ENCODE data around the gene KRT27. TPM values are rescaled to one million over a fixed set of nuclear protein-coding genes. Genes with fewer than 3 reads are reported as not detected.

KRT27 gene
- total and polyA plus RNA-seq, 2 experiments from 2014 or later = not detected

- Mint-ChIP-seq H3K36me3 (ENCODE audit: low read depth) (no peaks in the 10 kb centered on the region), H3K27me3 (ENCODE audit: insufficient read depth, low read depth, poor library complexity) (no peaks in the 10 kb centered on the region), H3K9me3 (peaks cover 31% of the 10 kb centered on the region), H3K4me3 (no peak overlapping the region), H3K4me1 (no peaks in the 10 kb centered on the region), H3K27ac (0 out of 2 replicates have a peak overlapping the region, but pooled peaks have one; percentile 35)
- DNase-seq (ENCODE audit: low spot score) (no peak), ATAC-seq (no peak)
- H3K4me2 ChIP-seq = no peak overlapping the region
- H3F3A ChIP-seq (replicated peaks; ENCODE audit: low read depth) = no peaks in the 10 kb centered on the region
- no peaks in the 10 kb centered on the region for H3K36me3 ChIP-seq (ENCODE audit: insufficient read depth)
- H4K20me1 ChIP-seq (replicated peaks; ENCODE audit: insufficient read depth) = no peaks in the 10 kb centered on the region
- H3K4me1 ChIP-seq (ENCODE audit: insufficient read depth) = no peaks in the 10 kb centered on the region
- no peak overlapping the region for H3K4me3 ChIP-seq
- 0 out of 2 replicates have a peak overlapping the region, but pooled peaks have one; percentile 29 for H2AFZ ChIP-seq
- H3K27ac ChIP-seq (ENCODE audit: low read depth) = no peak overlapping the region
- H3K79me2 ChIP-seq (replicated peaks; ENCODE audit: insufficient read depth) = no peaks in the 10 kb centered on the region
- H3K27me3 ChIP-seq (ENCODE audit: insufficient read depth) = no peaks in the 10 kb centered on the region
- TF ChIP-seq CTCF (conservative IDR thresholded peaks at IDR 0.05; ENCODE audit: low read depth in 2 of 2) (no peak), EZH2 (IDR thresholded peaks at IDR 0.05; ENCODE audit: low read depth, unreplicated experiment) (no peak), STAT1 (IDR thresholded peaks at IDR 0.05; ENCODE audit: unreplicated experiment) (no peak), ZNF331 (CRISPR knock-in tag; IDR thresholded peaks at IDR 0.05; ENCODE audit: low read depth) (no peak), ZNF114 (CRISPR knock-in tag; IDR thresholded peaks at IDR 0.05) (no peak), JUNB (IDR thresholded peaks at IDR 0.05; ENCODE audit: unreplicated experiment) (no peak), NANOG (IDR thresholded peaks at IDR 0.05; ENCODE audit: borderline replicate concordance) (no peak), REST (IDR thresholded peaks at IDR 0.05; ENCODE audit: unreplicated experiment) (no peak), POLR2AphosphoS5 (IDR thresholded peaks at IDR 0.05; ENCODE audit: low read depth) (no peak), EZH2phosphoT487 (IDR thresholded peaks at IDR 0.05; ENCODE audit: unreplicated experiment) (no peak), CREB1 (CRISPR knock-in tag; IDR thresholded peaks at IDR 0.05; ENCODE audit: low read depth) (no peak)
- TF ChIP-seq, protein P1, sequence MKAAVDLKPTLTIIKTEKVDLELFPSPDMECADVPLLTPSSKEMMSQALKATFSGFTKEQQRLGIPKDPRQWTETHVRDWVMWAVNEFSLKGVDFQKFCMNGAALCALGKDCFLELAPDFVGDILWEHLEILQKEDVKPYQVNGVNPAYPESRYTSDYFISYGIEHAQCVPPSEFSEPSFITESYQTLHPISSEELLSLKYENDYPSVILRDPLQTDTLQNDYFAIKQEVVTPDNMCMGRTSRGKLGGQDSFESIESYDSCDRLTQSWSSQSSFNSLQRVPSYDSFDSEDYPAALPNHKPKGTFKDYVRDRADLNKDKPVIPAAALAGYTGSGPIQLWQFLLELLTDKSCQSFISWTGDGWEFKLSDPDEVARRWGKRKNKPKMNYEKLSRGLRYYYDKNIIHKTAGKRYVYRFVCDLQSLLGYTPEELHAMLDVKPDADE (IDR thresholded peaks at IDR 0.05) = no peak
- TF ChIP-seq, protein P2, sequence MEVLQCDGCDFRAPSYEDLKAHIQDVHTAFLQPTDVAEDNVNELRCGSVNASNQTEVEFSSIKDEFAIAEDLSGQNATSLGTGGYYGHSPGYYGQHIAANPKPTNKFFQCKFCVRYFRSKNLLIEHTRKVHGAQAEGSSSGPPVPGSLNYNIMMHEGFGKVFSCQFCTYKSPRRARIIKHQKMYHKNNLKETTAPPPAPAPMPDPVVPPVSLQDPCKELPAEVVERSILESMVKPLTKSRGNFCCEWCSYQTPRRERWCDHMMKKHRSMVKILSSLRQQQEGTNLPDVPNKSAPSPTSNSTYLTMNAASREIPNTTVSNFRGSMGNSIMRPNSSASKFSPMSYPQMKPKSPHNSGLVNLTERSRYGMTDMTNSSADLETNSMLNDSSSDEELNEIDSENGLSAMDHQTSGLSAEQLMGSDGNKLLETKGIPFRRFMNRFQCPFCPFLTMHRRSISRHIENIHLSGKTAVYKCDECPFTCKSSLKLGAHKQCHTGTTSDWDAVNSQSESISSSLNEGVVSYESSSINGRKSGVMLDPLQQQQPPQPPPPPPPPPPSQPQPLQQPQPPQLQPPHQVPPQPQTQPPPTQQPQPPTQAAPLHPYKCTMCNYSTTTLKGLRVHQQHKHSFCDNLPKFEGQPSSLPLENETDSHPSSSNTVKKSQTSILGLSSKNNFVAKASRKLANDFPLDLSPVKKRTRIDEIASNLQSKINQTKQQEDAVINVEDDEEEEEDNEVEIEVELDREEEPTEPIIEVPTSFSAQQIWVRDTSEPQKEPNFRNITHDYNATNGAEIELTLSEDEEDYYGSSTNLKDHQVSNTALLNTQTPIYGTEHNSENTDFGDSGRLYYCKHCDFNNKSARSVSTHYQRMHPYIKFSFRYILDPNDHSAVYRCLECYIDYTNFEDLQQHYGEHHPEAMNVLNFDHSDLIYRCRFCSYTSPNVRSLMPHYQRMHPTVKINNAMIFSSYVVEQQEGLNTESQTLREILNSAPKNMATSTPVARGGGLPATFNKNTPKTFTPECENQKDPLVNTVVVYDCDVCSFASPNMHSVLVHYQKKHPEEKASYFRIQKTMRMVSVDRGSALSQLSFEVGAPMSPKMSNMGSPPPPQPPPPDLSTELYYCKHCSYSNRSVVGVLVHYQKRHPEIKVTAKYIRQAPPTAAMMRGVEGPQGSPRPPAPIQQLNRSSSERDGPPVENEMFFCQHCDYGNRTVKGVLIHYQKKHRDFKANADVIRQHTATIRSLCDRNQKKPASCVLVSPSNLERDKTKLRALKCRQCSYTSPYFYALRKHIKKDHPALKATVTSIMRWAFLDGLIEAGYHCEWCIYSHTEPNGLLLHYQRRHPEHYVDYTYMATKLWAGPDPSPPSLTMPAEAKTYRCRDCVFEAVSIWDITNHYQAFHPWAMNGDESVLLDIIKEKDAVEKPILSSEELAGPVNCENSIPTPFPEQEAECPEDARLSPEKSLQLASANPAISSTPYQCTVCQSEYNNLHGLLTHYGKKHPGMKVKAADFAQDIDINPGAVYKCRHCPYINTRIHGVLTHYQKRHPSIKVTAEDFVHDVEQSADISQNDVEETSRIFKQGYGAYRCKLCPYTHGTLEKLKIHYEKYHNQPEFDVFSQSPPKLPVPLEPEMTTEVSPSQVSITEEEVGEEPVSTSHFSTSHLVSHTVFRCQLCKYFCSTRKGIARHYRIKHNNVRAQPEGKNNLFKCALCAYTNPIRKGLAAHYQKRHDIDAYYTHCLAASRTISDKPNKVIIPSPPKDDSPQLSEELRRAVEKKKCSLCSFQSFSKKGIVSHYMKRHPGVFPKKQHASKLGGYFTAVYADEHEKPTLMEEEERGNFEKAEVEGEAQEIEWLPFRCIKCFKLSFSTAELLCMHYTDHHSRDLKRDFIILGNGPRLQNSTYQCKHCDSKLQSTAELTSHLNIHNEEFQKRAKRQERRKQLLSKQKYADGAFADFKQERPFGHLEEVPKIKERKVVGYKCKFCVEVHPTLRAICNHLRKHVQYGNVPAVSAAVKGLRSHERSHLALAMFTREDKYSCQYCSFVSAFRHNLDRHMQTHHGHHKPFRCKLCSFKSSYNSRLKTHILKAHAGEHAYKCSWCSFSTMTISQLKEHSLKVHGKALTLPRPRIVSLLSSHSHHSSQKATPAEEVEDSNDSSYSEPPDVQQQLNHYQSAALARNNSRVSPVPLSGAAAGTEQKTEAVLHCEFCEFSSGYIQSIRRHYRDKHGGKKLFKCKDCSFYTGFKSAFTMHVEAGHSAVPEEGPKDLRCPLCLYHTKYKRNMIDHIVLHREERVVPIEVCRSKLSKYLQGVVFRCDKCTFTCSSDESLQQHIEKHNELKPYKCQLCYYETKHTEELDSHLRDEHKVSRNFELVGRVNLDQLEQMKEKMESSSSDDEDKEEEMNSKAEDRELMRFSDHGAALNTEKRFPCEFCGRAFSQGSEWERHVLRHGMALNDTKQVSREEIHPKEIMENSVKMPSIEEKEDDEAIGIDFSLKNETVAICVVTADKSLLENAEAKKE (CRISPR knock-in tag; IDR thresholded peaks at IDR 0.05) = no peak
- H3K9me2 ChIP-seq (ENCODE audit: insufficient read depth) = no peaks in the 10 kb centered on the region
Observed at GRCh38 chr17:40765657-40766056, 16.7 kb downstream of the KRT27 start.
